GM19238 (cell line): ENCODE measurements around the gene MLST8.

Experiments
- DNase-seq: peaks from one replicate; pipeline ENCODE4 v3.0.0; 2011; ENCODE audit warnings: low spot score; ENCODE audit not compliant: insufficient read length

The MLST8 gene

GRCh38 chr16:2172688-2173335 lies 32.4 kb upstream of the MLST8 start:
- DNase-seq: no peak

GRCh38 chr16:2173366-2173765 lies 31.9 kb upstream of the MLST8 start:
- DNase-seq: no peak

- DNase-seq: no peak
These were observed 31.3 kb upstream of the MLST8 start for GRCh38 chr16:2173916-2174315.

- DNase-seq: no peak
These were observed 30.7 kb upstream of the MLST8 start for GRCh38 chr16:2174396-2175131.

DNA sequence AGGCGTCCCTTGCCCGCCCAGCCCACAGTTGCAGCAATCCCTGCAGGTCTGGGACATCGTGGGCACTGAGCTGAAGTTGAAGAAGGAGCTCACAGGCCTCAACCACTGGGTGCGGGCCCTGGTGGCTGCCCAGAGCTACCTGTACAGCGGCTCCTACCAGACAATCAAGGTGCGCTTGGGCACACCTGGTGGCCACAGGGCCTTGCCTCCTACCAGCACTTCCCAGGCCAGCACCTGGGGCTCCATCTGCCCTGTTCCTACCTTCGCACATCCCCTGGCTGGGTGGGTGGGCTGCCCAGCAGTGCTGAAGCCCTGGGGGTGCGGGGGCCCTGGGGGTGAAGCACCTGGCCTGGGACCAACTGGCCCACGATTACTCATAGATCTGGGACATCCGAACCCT lies 29.8 kb upstream of the MLST8 start:
- DNase-seq: no peak

GRCh38 chr16:2176047-2176446 lies 29.2 kb upstream of the MLST8 start:
- no peak for DNase-seq

DNA sequence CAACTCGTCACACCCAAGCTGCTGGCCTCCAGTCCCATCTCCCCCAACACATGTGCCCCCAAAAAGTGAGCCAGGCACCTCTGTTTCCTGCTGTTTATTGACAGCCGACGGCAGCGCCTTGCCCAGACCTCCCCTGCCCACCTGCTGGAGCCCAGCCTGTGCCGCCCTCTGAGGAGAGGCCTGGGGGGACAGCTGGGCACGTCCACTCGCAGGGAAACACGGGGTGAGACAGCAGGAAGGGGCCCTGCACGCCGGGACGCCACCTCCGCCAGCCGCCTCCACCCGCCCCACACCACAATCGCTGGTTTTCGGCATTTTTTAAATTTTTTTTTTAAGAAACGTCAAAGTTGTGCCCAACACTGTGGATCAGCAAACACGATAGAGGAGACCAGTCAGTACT lies 28.2 kb upstream of the MLST8 start:
- no peak for DNase-seq

- DNase-seq: no peak
These were observed 27.7 kb upstream of the MLST8 start for GRCh38 chr16:2177561-2177960.

- no peak for DNase-seq
These were observed 26.7 kb upstream of the MLST8 start for GRCh38 chr16:2178321-2179106.

GRCh38 chr16:2179107-2179501 lies 26.1 kb upstream of the MLST8 start:
- no peak for DNase-seq

- DNase-seq: no peak
These were observed 25.7 kb upstream of the MLST8 start for GRCh38 chr16:2179576-2179975.

GRCh38 chr16:2180461-2180860 lies 24.8 kb upstream of the MLST8 start:
- DNase-seq: no peak

DNA sequence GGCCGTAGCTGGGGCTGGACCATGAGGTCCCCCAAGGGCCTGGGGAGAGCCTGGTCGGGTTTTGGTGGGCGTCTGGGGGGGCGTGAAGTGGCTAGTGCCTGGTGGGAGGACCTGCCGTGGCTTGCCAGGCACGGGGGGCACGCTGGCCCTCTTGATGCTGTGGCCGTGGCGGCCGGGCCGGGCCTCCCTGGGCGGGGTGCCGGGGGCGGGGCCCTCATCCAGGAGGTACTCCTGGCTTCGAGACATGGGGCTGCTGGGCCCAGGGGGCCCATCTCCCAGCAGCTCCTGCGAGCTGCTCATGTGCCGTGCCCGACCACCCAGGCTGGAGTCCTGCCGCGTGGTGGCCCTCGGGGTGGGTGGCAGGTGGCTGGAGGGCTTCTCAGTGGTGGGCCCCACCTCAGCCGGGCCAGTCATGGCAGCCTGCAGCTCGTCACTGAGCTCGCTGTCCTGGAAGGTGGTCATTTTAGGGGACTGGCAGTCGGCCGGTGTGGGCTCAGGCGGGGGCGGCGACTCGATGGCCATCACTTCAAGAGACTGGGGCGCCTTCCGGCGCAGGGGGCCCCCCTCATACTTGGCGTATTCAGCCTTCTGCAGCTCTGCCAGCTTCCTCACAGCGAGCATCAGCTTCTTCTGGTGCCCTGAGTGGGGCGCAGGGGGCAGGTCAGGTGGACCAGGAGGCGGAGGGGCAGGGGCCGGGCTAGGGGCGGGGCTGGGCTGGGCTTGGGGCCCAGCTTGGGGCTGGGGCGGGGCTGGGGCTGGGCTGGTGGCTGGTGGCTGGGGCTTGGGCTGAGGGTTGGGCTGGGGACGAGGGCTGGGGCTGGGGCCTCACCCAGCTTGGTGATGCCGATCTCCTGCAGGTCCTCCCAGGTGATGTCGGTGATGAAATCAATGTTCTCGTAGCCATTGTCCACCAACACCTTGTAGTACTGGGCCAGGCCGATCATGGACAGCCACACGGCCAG lies 24.0 kb upstream of the MLST8 start:
- DNase-seq: no peak

GRCh38 chr16:2181952-2182351 lies 23.3 kb upstream of the MLST8 start:
- DNase-seq: no peak

GRCh38 chr16:2183671-2184070 lies 21.6 kb upstream of the MLST8 start:
- no peak for DNase-seq

DNA sequence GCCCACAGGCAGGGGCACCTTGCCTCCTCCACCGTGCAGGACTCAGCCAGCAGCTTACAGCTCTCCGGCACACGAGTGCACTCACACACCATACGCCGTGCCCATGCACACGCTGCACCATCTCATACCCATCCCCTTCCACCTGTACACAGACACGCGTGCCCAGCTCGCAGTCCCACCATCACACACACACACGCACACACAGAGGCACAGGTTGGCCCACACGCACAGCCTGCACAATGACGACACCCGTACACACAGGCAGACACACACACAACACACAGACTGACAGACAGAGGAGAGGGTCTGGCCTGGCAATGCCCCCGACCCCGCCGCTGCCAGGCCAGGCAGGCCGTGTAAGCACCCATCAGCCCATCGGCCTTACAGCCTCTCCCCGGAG lies 20.9 kb upstream of the MLST8 start:
- no peak for DNase-seq

GRCh38 chr16:2184962-2185361 lies 20.3 kb upstream of the MLST8 start:
- DNase-seq: no peak

DNA sequence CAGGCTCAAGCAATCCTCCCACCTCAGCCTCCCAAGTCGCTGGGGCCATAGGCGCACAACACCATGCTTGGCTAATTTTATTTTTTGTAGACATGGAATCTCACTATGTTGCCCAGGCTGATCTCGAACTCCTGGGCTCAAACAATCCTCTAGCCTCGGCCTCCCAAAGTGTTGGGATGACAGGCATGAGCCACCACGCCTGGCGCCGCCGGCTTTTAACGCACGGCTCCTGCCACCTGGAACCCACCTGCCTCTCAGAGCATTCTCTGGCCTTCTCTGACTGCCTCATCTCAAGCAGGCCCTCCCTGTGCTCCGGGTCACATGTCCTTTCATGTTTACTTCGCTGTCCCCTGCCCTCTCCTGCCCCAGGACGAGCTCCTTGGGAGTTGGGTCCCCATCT lies 19.2 kb upstream of the MLST8 start:
- DNase-seq: no peak

GRCh38 chr16:2186505-2186904 lies 18.7 kb upstream of the MLST8 start:
- DNase-seq: no peak

- DNase-seq: no peak
These were observed 18.0 kb upstream of the MLST8 start for GRCh38 chr16:2187212-2187611.

GRCh38 chr16:2188395-2188794 lies 16.9 kb upstream of the MLST8 start:
- no peak for DNase-seq
